ENCODE measurements around the gene SLC28A2. TPM values are rescaled to one million over a fixed set of nuclear protein-coding genes. Genes with fewer than 3 reads are reported as not detected.
A peak's percentile ranks its signal among the peaks of the same experiment; 100 is the strongest.
"Not testable (repeated sequence)": the region's sequence is repeated elsewhere in the genome, so short reads cannot be mapped to it uniquely, and the experiment has no call there.

The SLC28A2 gene
- polyA plus RNA-seq, 1 donor from 2014 or later = not detected

- Histone ChIP-seq H2AFZ (ENCODE audit: low read depth, low read length) (no peak overlapping the region), H3K4me3 (ENCODE audit: low read length) (no peak overlapping the region), H3K4me2 (ENCODE audit: low read length) (no peak overlapping the region), H3K9me2 (ENCODE audit: insufficient read depth, low read length) (no peaks in the 10 kb centered on the region), H3K9me3 (ENCODE audit: low read length) (no peaks in the 10 kb centered on the region), H3K36me3 (ENCODE audit: insufficient read depth, low read length) (no peaks in the 10 kb centered on the region), H3K27ac (ENCODE audit: low read length) (no peak overlapping the region), H3K9ac (ENCODE audit: low read length) (no peak overlapping the region), H3F3A (ENCODE audit: insufficient read depth, low read length, poor library complexity, severe bottlenecking) (no peaks in the 10 kb centered on the region), H3K27me3 (ENCODE audit: insufficient read depth, low read depth, low read length) (no peaks in the 10 kb centered on the region), H3K79me2 (replicated peaks; ENCODE audit: insufficient read depth, low read length) (no peaks in the 10 kb centered on the region), H4K20me1 (ENCODE audit: insufficient read depth) (no peaks in the 10 kb centered on the region)
- no peak for TF ChIP-seq REST (IDR thresholded peaks at IDR 0.05; ENCODE audit: borderline replicate concordance)
- TF ChIP-seq SMC3 (conservative IDR thresholded peaks at IDR 0.05; ENCODE audit: poor library complexity) = peak; percentile 66
- no peak for TF ChIP-seq EZH2 (IDR thresholded peaks at IDR 0.05; ENCODE audit: borderline replicate concordance, insufficient read depth, low read length, poor library complexity, severe bottlenecking)
- TF ChIP-seq POLR2AphosphoS5 (IDR thresholded peaks at IDR 0.05) = no peak
- TF ChIP-seq TAF1 (IDR thresholded peaks at IDR 0.05; ENCODE audit: low read depth) = no peak
- TF ChIP-seq EP300 (conservative IDR thresholded peaks at IDR 0.05; ENCODE audit: poor library complexity, severe bottlenecking) = no peak
- TF ChIP-seq MXI1 (conservative IDR thresholded peaks at IDR 0.05; ENCODE audit: poor library complexity, severe bottlenecking) = no peak
- TF ChIP-seq RAD21 (conservative IDR thresholded peaks at IDR 0.05) = peak; percentile 51
- TF ChIP-seq CTCF (IDR thresholded peaks at IDR 0.05; ENCODE audit: poor library complexity, severe bottlenecking) = peak; percentile 58
Measured at GRCh38 chr15:45307230-45307924, 55.3 kb downstream of the SLC28A2 start.

GRCh38 chr15:45314117-45314516 is 62.1 kb downstream of the SLC28A2 start:
- H3K27ac ChIP-seq (ENCODE audit: low read length); H3K4me2 ChIP-seq (ENCODE audit: low read length); H4K20me1 ChIP-seq (ENCODE audit: insufficient read depth); H3K79me2 ChIP-seq (replicated peaks; ENCODE audit: insufficient read depth, low read length); H3K9me3 ChIP-seq (ENCODE audit: low read length); H3K9me2 ChIP-seq (ENCODE audit: insufficient read depth, low read length); H3F3A ChIP-seq (ENCODE audit: insufficient read depth, low read length, poor library complexity, severe bottlenecking); H3K27me3 ChIP-seq (ENCODE audit: insufficient read depth, low read depth, low read length); H3K4me3 ChIP-seq (ENCODE audit: low read length); H2AFZ ChIP-seq (ENCODE audit: low read depth, low read length); H3K9ac ChIP-seq (ENCODE audit: low read length); H3K36me3 ChIP-seq (ENCODE audit: insufficient read depth, low read length): not testable (repeated sequence)

Data from neural cell (in vitro differentiated cells).